ENCODE results near the gene DNAJA4.

DNA sequence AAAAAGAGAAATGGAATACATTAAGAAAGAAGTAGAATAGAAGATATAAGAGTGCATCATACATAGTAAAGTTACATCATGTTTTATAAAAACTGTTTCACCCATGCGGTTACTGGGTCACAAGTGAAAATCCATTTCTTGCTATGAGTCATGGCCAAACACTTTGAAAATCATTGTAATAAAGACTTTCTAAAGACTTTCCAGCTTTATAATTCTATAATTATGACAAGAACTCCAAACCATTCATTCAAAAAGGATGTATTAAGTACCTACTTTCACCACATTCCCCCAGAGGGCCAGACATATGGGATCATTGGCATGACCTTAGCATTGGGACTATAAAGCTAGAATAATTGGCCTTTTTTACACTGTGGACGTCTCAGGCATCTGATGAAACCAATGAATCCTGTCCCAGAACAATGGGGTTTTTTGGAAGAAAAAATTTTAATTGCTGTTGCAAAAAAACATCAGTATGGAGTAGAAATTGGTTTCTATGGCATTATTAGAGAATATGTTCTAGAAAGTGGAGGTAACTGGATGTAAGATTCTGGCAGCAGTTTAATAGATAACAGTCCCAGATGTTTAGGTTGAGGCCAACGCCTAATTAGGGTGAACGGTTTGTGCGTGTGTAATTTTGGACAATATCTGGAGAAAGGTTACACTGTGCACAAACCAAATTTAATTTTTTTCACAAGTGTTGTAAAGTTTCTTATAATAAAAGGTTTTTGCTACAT is 38.4 kb downstream of the DNAJA4 start:
- TF ChIP-seq, protein P1, sequence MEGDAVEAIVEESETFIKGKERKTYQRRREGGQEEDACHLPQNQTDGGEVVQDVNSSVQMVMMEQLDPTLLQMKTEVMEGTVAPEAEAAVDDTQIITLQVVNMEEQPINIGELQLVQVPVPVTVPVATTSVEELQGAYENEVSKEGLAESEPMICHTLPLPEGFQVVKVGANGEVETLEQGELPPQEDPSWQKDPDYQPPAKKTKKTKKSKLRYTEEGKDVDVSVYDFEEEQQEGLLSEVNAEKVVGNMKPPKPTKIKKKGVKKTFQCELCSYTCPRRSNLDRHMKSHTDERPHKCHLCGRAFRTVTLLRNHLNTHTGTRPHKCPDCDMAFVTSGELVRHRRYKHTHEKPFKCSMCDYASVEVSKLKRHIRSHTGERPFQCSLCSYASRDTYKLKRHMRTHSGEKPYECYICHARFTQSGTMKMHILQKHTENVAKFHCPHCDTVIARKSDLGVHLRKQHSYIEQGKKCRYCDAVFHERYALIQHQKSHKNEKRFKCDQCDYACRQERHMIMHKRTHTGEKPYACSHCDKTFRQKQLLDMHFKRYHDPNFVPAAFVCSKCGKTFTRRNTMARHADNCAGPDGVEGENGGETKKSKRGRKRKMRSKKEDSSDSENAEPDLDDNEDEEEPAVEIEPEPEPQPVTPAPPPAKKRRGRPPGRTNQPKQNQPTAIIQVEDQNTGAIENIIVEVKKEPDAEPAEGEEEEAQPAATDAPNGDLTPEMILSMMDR (conservative IDR thresholded peaks at IDR 0.05 in 1 of 2, IDR thresholded peaks at IDR 0.05 in 1 of 2; ENCODE audit: extremely low read depth in 1 of 2, insufficient read depth in 1 of 2, low read depth in 1 of 2, low read length in 2 of 2): no peak
- TF ChIP-seq EZH2 (IDR thresholded peaks at IDR 0.05; ENCODE audit: borderline replicate concordance, low read length): no peak

All from mammary epithelial cell (primary cell).